Measurements from ENCODE around the gene DDX23. TPM values are rescaled to one million over a fixed set of nuclear protein-coding genes. Genes with fewer than 3 reads are reported as not detected.

DDX23 gene
- polyA plus RNA-seq, 3 donors, result 21.4 to 63.8 (median 28.4) TPM

- DNase-seq, result no peak
- H3K79me2 ChIP-seq (ENCODE audit: insufficient read depth, low read length), result no peaks in the 10 kb centered on the region
- no peak for TF ChIP-seq CTCF (IDR thresholded peaks at IDR 0.05)
Observed at GRCh38 chr12:48880647-48881046, 28.7 kb upstream of the DDX23 start.

GRCh38 chr12:48878548-48878947, 26.6 kb upstream of the DDX23 start:
- no peaks in the 10 kb centered on the region for H3K4me1 ChIP-seq (ENCODE audit: control insufficient read depth in 1 of 2, insufficient read depth in 2 of 2, low read length in 2 of 2)
- intact Hi-C loops (cut with micrococcal nuclease), result no loop called here
- Mint-ChIP-seq H3K4me1 (peaks cover 6% of the 10 kb centered on the region), H3K27me3 (ENCODE audit: low read depth in 3 of 3) (peaks cover 18 to 41% (median 24%) of the 10 kb centered on the region in 3 donors), H3K27ac (no peak overlapping the region), H3K36me3 (no peaks in the 10 kb centered on the region), H3K9me3 (no peaks in the 10 kb centered on the region), H3K4me3 (no peak overlapping the region)
- 100% methylated on average over 1 of the region's 2 CpGs for WGBS (ENCODE audit: insufficient coverage)
- DNase-seq, result no peak
- no peak overlapping the region for H3K9ac ChIP-seq (ENCODE audit: insufficient read depth, low read length, poor library complexity, severe bottlenecking)
- H3K9me3 ChIP-seq (replicated peaks in 1 of 2; ENCODE audit: control insufficient read depth in 1 of 2, insufficient read depth in 1 of 2, low read length in 2 of 2), result no peaks in the 10 kb centered on the region
- H2AFZ ChIP-seq (ENCODE audit: insufficient read depth, low read depth, low read length, poor library complexity, severe bottlenecking), result no peak overlapping the region
- no peak overlapping the region for H3K4me3 ChIP-seq (replicated peaks in 1 of 3; ENCODE audit: low read depth in 2 of 3, low read length in 3 of 3)
- peaks cover 16 to 23% of the 10 kb centered on the region in 2 donors for H3K27me3 ChIP-seq (ENCODE audit: control insufficient read depth in 2 of 2, insufficient read depth in 2 of 2, low read length in 2 of 2)
- H3K27ac ChIP-seq (ENCODE audit: low read depth in 1 of 2, low read length in 2 of 2), result no peak overlapping the region
- no peak overlapping the region for H3K4me2 ChIP-seq (replicated peaks; ENCODE audit: extremely low read depth, low read length, poor library complexity, severe bottlenecking)
- H4K20me1 ChIP-seq (ENCODE audit: insufficient read depth, low read length), result no peaks in the 10 kb centered on the region
- H3K79me2 ChIP-seq (ENCODE audit: insufficient read depth, low read length), result no peaks in the 10 kb centered on the region
- no peaks in the 10 kb centered on the region for H3K36me3 ChIP-seq (replicated peaks in 1 of 2; ENCODE audit: control insufficient read depth in 1 of 2, insufficient read depth in 2 of 2, low read length in 2 of 2)
- TF ChIP-seq CTCF (IDR thresholded peaks at IDR 0.05), result no peak

More at GRCh38 chr12:48880647-48881046, 28.7 kb upstream of the DDX23 start:
- H3K27ac ChIP-seq (ENCODE audit: low read depth in 1 of 2, low read length in 2 of 2), result no peak overlapping the region
- no peak overlapping the region for H3K4me3 Mint-ChIP-seq
- H3K4me1 Mint-ChIP-seq, result peaks cover 6% of the 10 kb centered on the region
- H3K27me3 ChIP-seq (ENCODE audit: control insufficient read depth in 2 of 2, insufficient read depth in 2 of 2, low read length in 2 of 2), result peaks cover 16 to 23% of the 10 kb centered on the region in 2 donors
- no peaks in the 10 kb centered on the region for H4K20me1 ChIP-seq (ENCODE audit: insufficient read depth, low read length)
- no peak overlapping the region for H3K4me3 ChIP-seq (replicated peaks in 1 of 3; ENCODE audit: low read depth in 2 of 3, low read length in 3 of 3)
- intact Hi-C loops (cut with micrococcal nuclease), result no loop called here
- H3K36me3 ChIP-seq (replicated peaks in 1 of 2; ENCODE audit: control insufficient read depth in 1 of 2, insufficient read depth in 2 of 2, low read length in 2 of 2), result no peaks in the 10 kb centered on the region
- H3K36me3 Mint-ChIP-seq, result no peaks in the 10 kb centered on the region
- H3K27me3 Mint-ChIP-seq (ENCODE audit: low read depth in 3 of 3), result peaks cover 19 to 44% (median 24%) of the 10 kb centered on the region in 3 donors
- H2AFZ ChIP-seq (ENCODE audit: insufficient read depth, low read depth, low read length, poor library complexity, severe bottlenecking), result no peak overlapping the region
- no peak overlapping the region for H3K9ac ChIP-seq (ENCODE audit: insufficient read depth, low read length, poor library complexity, severe bottlenecking)
- H3K4me2 ChIP-seq (replicated peaks; ENCODE audit: extremely low read depth, low read length, poor library complexity, severe bottlenecking), result no peak overlapping the region
- H3K9me3 Mint-ChIP-seq, result peaks cover 0 to 1% (median 0%) of the 10 kb centered on the region in 7 donors
- no peaks in the 10 kb centered on the region for H3K4me1 ChIP-seq (ENCODE audit: control insufficient read depth in 1 of 2, insufficient read depth in 2 of 2, low read length in 2 of 2)
- H3K27ac Mint-ChIP-seq, result no peak overlapping the region
- no peaks in the 10 kb centered on the region for H3K9me3 ChIP-seq (replicated peaks in 1 of 2; ENCODE audit: control insufficient read depth in 1 of 2, insufficient read depth in 1 of 2, low read length in 2 of 2)
- WGBS (ENCODE audit: insufficient coverage), result 95% methylated on average over 7 of the region's 9 CpGs
